Hematopoietic multipotent progenitor cell treated with erythropoietin and hydrocortisone succinate and interleukin-3 and kit ligand, for 8 days (in vitro differentiated cells): ENCODE data around the gene IL17D.
"Not testable (repeated sequence)": the region's sequence is repeated elsewhere in the genome, so short reads cannot be mapped to it uniquely, and the experiment has no call there.

Source experiments
- DNase-seq: peaks from one replicate; pipeline ENCODE4 v3.0.0-alpha.2; 2015

Gene IL17D, protein sequence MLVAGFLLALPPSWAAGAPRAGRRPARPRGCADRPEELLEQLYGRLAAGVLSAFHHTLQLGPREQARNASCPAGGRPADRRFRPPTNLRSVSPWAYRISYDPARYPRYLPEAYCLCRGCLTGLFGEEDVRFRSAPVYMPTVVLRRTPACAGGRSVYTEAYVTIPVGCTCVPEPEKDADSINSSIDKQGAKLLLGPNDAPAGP

DNA sequence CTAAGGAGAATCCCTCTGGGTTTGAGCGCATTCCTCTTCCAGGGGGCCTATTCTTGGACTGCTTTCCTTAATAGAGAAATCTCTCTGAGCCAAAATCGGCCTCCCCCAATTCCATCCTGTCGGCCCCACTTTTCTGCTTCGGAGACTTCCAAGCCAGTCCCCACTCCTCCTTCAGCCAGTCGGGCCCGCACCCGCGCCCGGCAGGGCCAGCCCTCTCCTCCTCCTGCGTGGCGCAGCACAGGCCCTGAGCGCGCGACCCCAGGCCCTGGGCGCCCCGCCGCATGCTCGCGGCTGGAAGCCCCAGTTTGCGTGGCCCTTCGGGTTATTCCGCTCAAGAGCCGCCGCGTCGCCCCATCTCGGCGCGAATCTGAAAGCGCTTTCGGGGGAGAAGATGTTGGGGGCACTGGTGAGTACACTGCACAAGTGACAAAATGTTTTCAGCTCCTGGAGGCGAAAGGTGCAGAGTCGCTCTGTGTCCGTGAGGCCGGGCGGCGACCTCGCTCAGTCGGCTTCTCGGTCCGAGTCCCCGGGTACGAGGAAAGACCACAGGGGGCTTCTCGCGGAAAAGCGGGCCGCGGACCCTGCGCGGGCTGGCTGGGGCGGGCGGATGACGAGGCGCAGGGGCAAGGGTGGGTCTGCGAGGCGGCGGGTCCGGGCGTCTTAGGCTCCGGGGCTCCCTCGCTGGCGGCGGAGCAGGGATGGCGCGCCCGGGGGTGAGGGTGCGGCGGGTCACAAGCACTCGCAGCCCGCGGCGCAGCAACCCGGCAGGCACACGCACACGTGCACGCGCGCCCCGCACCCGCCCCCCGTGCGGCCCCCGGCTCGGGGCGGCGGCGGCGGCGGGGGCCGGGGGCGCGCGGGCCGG is at the start of gene IL17D:
Gene IL17D (plus strand): TSS at position 785 of the 865 bp plus-strand sequence. CDS start 303 bp downstream, outside the sequence.
- DNase-seq = no peak

DNA sequence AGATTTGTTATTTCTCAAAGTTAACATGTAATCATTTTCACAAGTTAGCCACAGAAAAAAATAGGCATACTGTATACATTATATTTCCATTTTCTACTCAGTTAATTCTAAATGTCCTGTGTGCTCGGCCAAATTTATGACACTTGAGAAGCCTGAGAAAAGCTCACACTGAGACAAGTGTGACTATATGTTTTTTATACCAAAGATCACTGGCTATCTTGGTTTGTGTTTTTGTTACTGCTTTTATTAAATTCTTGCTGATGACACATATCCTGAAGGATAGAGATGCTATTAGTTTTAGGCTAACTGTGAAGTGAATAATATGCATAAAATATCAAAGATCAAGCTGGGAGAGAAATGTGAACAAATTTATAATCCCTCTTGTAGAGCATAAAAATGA is 49.3 kb upstream of the IL17D start:
- DNase-seq = no peak

DNA sequence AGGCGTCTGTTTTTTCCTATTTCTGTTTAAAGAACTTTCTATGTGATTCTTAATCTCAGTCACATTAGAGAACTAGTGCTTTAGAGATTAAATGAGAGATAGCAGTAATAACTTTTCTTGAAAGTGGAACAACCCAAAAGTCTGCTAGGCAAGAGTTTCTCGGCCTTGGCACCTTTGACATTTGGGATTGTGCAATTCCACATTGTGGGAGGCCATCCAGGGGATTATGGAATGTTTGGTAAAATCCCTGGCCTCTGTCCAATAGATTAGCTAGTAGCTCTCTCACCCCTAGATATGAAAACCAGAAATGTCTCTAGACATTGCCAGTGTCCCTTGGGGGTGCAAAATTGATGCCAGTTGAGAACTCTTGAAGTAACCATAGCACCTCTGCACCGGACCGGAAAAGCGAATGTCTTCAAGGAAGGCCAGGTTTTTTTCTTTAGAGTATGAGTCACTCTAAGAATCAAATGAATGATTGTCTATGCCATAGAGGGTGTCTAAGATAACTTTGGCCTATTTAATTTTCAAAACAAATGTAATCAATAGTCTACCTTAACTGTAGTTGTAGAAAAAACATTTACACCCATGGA is 45.0 kb upstream of the IL17D start:
- DNase-seq = no peak

DNA sequence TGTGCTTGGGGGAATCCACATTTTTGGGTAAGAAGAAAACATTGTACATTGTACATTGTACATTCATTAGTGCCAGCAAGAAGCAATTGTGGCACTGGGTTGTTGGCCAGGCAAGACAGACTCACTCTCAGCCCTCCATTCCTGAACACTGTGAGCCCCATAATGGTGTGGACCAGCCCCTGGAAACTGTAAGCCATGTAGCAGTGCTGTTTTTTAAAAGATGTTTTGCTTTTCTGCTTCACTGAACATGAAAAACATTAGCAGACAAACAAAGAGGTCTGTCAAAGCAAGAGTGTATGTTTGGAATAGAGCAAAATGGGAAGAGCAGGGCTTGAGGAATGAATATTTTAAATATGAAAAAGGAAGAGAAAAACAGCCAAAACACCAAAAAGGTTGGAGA is 39.1 kb upstream of the IL17D start:
- no peak for DNase-seq

DNA sequence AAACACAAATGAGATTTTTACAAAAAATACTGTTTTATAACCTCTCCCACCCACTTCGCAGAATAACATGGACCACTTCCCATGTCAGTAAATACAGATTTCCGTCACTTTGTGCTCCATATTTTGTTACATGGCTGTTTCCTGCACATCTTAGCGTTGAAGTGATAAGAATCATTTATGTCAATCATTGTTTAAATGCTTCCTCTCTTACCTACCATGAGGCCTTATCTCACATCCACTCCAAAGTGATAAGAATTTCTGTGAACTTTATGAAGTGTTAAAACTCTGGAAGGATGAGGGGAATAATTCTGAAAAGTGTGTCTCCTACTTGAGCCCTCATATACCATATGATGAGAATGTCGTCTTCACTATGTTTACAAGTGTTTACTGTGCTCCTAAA is 36.6 kb upstream of the IL17D start:
- no peak for DNase-seq

DNA sequence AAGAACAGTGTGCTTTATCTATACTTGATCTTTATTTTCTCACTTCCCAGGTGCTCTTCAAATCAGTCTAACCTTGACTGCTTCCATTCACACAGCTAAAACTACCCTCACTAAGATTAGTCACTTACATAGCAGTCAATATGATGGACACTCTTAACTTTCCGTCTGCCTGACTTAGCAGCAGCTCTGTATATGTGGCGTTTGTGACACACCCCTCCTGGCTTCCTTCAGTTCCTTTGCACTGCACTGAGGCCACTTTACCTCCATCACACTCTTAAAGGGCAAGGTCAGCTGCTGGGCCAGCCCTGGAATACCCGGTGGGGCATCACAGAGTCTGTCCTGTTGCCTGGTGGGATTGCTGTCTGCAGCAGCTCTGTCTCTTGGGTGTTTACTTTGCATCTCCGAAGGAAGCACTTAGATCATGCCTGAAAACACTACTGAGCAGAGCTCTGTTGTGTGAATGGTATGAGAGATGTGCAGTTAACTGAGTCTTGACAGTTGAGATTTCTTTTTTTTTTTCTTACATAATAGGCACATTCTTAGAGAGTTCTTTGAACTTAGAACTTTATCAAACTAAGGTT is 35.6 kb upstream of the IL17D start:
- no peak for DNase-seq

DNA sequence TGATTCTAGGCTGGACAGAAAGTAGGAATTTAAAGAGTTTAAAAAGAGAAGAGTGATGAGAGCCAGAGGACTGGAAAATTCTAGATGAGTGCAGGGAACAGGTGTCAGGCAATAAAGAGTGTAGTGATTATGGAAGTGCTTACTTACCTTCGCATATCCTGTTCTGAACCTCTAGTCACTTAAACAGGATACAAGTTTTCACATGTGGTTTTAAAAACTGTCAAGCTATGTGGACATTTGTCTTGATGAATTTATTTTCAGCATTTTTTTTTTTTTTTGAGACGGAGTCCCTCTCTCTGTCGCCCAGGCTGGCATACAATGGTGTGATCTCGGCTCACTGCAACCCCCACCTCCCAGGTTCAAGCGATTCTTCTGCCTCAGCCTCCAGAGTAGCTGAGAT is 34.3 kb upstream of the IL17D start:
- no peak for DNase-seq

DNA sequence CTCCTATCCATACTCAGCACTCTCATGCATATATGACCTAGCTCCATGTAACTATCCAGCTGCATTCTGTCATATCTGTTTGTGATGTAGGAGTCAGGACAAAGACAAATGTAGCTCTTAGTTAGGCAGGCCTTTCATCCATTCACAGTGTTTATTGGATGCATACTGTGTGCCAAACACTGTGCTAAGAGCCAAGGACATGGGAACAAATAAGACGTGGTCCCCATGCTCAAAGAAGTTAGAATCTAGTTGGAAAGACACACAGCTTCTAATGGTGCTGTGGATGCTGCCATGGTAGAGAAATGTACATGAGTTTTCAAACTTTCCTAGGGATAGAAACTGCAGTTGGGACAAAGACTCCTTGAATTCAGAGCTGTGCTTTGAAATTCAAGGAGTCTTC is 31.7 kb upstream of the IL17D start:
- no peak for DNase-seq

DNA sequence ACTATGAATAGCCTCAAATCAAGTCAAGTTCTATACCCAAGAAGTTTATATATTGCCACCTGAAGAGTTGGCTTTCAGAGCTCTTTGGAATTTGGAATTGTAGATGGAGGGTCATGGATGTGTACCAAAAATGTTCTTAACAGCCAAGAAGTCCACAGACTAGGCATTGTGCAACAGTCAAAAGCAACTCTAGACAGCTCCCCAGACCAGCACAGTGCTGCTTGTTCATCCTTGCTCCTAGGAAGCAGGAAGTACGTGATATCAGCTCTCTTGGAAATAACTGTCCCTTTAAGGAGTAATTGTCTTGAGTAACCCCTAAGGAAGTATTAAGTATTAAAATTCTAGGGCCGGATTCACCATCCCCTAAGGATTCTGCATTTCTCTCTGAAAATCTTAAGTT is 30.7 kb upstream of the IL17D start:
- DNase-seq = no peak

DNA sequence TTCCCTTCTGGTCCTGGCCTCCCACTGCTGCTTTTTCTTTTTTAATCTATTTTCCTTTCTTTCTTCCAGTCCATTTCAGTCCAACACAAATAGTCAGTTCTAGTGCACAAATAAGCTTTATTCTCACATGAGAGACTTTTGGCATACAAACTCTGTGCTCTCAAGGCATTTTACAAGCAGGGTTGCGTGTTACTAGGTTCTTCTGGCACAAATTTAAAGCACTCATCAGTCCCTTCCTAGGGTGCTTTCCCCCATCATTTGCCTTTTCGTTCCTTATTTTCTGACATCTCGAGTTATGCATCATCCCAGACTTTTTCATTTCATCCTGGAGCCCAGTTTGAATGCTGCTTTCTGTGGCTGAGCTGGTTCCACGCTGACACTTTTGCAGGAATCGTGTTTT is 29.8 kb upstream of the IL17D start:
- no peak for DNase-seq

DNA sequence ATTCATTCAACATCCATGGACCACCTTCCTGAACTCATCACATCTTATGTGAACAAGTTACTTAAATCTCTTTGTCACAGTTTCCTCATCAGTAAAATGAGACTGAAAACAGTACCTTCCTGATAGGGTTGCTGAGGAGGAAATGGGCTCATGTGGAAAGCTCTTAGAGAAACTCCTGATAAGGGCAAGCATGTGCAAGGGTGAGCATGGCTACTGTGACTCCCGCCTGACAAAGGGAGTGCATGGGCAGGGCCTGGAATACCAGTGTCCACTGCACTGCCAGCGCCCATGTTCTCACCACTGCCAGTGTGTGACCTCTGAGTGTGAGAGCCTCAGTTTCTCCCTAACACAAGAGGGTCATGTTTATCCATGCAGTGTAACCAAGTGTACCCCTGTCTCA is 27.3 kb upstream of the IL17D start:
- DNase-seq = no peak

DNA sequence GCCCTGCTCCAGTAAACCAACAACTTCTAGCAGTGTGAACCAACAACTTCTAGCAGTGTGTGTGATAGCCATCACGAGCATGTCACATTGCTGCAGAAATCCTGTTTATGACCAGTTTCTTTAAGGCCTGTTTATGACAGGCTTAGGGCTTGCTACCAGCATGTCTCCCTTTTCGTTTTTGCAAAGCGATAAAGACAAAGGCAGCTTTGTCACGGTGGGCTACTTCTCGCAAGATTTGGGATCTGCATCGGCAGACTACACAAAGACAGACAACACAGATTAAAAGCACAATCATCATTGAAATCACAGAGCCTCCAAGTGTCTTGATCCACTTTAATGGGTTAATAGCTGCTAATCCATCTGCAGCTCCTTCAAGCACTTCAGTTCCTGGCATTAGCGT is 24.9 kb upstream of the IL17D start:
- DNase-seq = not testable (repeated sequence)

DNA sequence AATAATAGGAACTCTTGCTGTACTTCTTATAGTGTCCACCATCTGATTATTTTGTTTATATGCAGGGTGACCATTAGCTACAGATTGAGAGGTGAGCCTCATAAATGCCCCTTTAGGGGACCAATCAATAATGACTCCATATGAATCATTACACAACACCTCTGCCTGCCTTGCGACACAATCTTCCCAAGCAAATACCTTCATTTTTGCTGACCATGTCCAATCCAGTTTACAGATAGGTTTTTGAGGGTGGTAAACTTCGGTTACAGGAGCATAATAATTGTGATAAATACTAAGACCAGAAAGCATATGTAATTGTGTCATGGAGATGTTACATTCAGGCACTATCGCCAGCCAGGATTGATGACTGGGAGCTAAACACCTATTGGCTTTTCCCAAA is 23.6 kb upstream of the IL17D start:
- DNase-seq = no peak

DNA sequence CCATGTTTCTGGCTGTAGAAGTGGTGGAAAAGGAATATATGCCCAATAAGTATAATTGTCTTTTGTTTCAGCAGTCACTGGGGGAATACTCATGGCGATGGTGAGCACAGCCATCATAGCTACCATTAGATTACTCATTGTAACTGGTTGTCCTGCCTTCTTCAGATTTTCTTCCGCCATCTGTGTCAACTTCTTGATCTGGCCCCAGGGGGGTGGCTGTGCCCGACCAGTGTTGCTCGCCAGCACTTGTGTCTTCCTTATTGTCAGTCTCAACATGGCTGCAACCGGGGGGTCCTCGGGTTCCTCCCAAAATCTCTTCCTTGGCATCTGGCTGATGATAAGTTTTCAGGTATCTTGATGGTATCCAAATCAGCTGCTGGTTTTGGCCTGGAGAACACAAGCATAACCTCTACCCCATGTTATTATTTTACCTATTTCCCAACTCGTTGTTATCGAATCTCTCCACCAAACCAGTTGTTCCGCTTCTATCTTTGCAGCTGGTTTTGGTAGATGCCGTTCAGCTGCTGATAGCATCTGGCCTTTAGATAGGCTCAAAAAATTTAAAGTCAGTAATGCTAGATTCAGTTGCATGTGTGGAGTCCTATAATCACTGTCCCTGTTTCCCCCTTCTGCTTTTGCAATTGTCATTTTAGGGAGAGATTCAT is 23.0 kb upstream of the IL17D start:
- no peak for DNase-seq

DNA sequence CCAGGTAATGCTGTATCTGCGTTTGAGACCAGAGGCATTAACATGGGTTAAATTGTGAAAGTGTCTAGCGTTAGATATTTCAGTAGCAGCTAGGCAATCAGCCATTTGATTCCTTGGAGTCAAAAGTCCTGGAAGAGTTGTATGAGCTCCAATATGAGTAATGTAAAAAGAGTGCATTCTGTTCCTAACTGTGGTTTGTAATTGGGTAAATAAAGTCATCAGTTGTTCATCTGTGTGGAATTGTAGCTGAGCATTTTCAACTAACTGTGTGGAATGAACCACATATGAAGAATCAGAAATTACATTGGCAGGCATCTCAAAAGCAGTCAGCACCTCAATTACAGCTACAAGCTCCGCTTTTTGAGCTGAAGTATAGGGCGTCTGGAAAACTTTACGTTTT is 22.0 kb upstream of the IL17D start:
- DNase-seq = not testable (repeated sequence)

DNA sequence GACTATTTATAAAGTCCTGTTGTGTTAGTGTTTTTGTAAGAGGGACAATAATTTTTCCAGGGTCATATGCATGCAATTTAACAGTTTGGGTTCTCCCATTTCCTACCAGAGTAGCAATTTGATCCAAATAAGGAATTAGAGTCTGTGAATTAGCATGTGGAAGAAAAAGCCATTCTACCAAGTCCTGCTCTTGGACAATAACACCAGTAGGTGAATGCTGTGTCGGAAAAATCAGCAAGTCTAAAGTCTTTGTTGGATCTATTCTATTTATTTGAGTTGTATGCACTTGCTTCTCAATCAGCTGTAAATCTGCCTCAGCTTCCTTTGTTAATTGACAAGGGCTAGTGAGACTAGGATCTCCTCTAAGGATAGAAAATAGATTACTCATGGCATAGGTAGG is 21.4 kb upstream of the IL17D start:
- DNase-seq = no peak

DNA sequence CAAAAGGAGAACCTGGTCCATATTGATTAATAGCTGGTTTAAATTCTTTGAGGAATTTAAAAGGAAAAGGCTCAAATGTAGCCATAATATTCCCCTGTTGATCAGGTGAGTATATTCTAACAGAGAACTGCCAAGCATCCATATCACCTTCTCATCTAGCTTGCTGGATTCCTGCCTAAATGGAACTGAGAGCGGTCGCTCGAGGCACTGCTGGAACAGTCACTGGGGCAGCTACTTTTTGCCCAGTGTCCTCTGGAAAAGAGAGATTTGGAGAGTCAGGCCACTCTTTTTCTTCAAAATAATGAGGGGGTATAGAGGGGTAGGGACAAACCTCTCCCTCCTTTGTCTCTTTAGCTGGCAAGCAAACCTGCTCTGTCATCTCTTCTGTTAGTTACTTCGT is 19.5 kb upstream of the IL17D start:
- DNase-seq = no peak

DNA sequence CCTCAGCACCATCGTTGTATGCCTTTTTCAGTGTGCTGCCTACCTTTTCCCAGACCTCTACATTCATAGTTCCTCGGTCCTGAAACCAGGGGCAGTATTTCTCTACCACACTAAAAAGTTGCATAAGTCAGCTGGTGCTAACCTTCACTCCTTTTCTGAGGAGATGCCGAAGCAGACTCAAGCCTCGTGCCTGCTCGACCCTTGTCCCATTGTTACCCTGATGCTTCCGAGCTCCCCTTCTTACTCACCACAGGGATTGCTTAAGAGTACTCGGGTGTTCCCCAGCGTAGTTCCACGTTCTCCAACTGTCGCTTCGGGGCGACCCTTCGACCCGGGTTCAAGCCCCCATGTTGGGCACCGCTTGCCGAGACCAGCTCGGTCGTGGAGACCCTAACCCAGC is 19.0 kb upstream of the IL17D start:
- DNase-seq = no peak

DNA sequence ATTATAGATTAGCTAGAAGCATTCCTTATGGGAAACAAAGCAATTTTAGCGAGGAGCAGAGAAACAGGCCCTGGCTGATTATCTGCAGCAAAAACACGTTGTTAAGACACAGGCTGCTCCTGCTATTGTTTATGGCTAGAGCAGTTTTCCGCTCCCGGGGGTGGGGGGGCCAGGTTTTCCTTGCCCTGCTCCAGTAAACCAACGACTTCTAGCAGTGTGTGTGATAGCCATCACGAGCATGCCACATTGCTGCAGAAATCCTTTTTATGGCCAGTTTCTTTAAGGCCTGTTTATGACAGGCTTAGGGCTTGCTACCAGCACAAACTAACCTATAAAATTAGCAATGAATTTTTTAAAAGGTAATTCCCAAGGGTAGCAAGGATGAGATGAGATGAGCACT is 18.4 kb upstream of the IL17D start:
- no peak for DNase-seq

DNA sequence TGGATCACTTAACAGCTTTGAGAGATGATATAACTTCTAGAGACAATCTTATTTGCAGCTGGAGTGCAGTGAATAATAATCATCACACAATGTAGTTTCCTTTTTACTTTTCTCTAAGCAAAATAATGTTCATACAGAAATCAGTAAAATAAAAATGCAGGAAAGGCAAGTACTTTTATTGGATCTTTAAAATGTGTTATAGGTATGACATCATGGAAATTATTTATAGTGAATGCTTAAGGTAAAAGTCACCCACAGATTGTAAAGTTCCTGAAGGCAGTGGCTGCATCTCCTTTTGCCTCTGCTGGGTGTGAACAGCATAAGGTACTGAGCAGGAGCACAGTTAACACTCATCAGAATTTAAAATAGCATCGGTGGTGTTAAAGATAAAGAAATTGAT is 17.3 kb upstream of the IL17D start:
- no peak for DNase-seq

DNA sequence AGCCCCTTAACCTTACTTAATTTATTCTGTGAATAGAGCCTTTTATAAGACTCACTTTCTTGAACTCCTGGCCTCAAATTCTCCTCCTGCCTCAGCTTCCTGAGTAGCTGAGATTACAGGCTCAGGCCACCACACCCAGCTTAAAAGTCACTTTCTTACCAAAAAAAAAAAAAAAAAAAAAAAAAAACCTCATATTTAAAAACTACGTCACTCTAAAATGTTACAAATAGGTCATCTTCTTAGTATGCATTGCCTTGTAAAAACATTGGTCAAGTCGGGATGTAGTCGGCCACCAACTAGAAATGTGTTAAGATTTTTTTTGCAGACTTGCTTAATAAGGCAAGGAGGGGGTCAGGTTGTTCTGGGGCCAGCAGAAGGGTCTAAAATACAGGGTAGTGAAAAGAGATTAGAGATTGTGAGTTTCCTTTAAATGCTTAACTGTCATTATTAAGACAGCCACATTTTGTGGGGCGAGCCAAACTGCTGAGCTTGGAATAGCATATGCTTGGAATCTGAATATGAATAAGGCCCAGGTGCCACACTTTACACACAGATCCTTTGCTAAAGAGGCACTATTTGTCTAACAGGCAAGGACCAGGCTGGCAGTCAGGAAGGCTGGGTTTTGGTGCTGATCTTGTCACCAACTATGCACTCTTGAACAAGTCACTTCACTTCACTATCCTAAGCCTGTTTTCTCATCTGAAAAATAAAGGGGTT is 16.5 kb upstream of the IL17D start:
- no peak for DNase-seq

DNA sequence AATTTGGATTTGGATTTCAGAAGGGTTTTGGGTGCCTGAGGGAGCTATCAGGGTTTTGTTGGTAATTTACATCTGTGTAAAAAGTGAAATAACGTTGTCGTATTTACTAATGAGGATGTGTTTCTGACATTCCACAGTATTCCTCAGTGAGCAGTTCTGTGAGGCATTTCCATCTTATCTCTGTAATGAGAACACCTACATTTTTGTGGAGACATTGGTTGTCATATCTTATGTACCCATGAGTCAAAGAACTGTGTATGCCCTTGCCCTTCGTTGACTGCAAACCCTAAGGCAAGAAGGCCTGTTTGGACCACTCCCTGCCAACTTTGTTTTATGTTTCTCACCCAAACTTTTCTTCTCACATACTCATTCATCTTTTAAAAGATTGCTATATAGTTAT is 14.2 kb upstream of the IL17D start:
- no peak for DNase-seq

DNA sequence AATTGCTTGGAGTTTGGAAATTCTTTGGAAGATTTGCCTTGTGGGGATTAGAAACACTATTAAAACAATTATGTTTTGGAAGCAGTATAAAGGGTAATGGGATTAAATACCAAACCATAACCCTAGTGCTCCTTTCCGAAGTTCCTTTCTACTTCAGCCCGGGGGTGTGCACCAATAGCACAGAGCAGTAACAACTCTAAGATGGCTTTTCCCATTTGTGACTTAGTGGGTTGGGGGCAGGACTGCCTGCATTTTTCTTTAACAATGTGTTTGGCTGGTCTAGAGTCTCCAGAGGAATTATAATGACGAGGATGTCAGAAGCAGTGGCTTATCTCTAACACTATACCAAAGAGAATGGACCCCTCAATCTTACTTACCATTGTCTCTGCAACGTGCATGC is 11.9 kb upstream of the IL17D start:
- no peak for DNase-seq
